ENCODE results near the gene TCF21.

GRCh38 chr6:133923938-133924593 lies 35.2 kb downstream of the TCF21 start:
- peak; percentile 13 for TF ChIP-seq CHD2 (IDR thresholded peaks at IDR 0.05; ENCODE audit: low read length, partially characterized antibody)
- TF ChIP-seq CTCF (IDR thresholded peaks at IDR 0.05): peak; percentile 90
- TF ChIP-seq USF1 (IDR thresholded peaks at IDR 0.05; ENCODE audit: borderline replicate concordance, low read depth): no peak
- no peak for TF ChIP-seq POLR2AphosphoS5 (IDR thresholded peaks at IDR 0.05; ENCODE audit: low read depth, low read length)
- TF ChIP-seq NFIC (IDR thresholded peaks at IDR 0.05; ENCODE audit: borderline replicate concordance): no peak

Measured in SK-N-SH (cell line).